H1 (cell line): Measurements from ENCODE around the gene BTBD18. TPM values are rescaled to one million over a fixed set of nuclear protein-coding genes. Genes with fewer than 3 reads are reported as not detected.

Experiments
- CTCF ChIA-PET: fragments of 300-600 bp; sonication (Branson Sonifier 250); formaldehyde crosslinking; loops from one replicate; lab custom pipeline; 2021; ENCODE audit not compliant: partially characterized antibody; lab: Charles Lee
- POLR2A ChIA-PET: fragments of 300-600 bp; sonication (Branson Sonifier 250); formaldehyde crosslinking; loops from one replicate; lab custom pipeline; 2021; ENCODE audit warnings: inconsistent platforms; ENCODE audit not compliant: partially characterized antibody; lab: Charles Lee
- DNase-seq, 2 experiments: peaks; one replicate each; pipeline versions ENCODE4 v3.0.0 to v3.0.0-alpha.2; 2010 to 2022; ENCODE audit warnings: low spot score in 2 of 2, low read depth in 1 of 2, mixed read lengths in 1 of 2
- FAIRE-seq: peaks from 2 replicates; lab custom pipeline; 2011; peaks lifted over from hg19 to GRCh38; lab: Jason Lieb, UNC
- H2AFZ ChIP-seq: 2 replicates; pipeline ENCODE4 v1.8.1; 2012; ENCODE audit warnings: low read length, inconsistent platforms
- H2AK5ac ChIP-seq: 2 replicates; pipeline ENCODE4 v1.6.1; 2013; ENCODE audit warnings: low read depth, low read length
- H2BK120ac ChIP-seq: replicated peaks from 2 replicates; pipeline ENCODE3; 2013; ENCODE audit warnings: low read depth, low read length, inconsistent platforms
- H2BK12ac ChIP-seq: 2 replicates; pipeline ENCODE4 v1.6.1; 2013; ENCODE audit warnings: low read depth, low read length
- H2BK15ac ChIP-seq: 2 replicates; pipeline ENCODE4 v1.6.1; 2013; ENCODE audit warnings: low read length
- H2BK20ac ChIP-seq: 2 replicates; pipeline ENCODE4 v1.6.1; 2013; ENCODE audit warnings: low read length
- H2BK5ac ChIP-seq: 2 replicates; pipeline ENCODE4 v1.6.1; 2013; ENCODE audit warnings: low read depth, low read length
- H3K14ac ChIP-seq: 2 replicates; pipeline ENCODE4 v1.6.1; 2013; ENCODE audit warnings: inconsistent platforms; ENCODE audit not compliant: insufficient read length
- H3K18ac ChIP-seq: 2 replicates; pipeline ENCODE4 v1.6.1; 2013; ENCODE audit warnings: low read length; ENCODE audit errors: extremely low read depth
- H3K23ac ChIP-seq: 2 replicates; pipeline ENCODE4 v1.6.1; 2013; ENCODE audit warnings: inconsistent platforms; ENCODE audit not compliant: insufficient read length
- H3K23me2 ChIP-seq: 2 replicates; pipeline ENCODE4 v1.6.1; 2013; ENCODE audit warnings: low read depth, low read length
- H3K27ac ChIP-seq: 2 replicates; pipeline ENCODE4 v1.6.1; 2011; ENCODE audit warnings: low read depth, low read length, inconsistent platforms
- H3K27me3 ChIP-seq, 4 experiments: replicated peaks in 1 of 4; 1 replicate in 1 of 4; 2 replicates in 3 of 4; pipeline versions ENCODE4 v1.6.1 to v1.8.1; 2011 to 2013; ENCODE audit warnings: low read length in 3 of 4, mild to moderate bottlenecking in 3 of 4, inconsistent platforms in 2 of 4, mixed read lengths in 2 of 4, moderate library complexity in 1 of 4; ENCODE audit not compliant: control insufficient read depth in 3 of 4, insufficient read depth in 3 of 4; ENCODE audit errors: extremely low read depth in 1 of 4
- H3K36me3 ChIP-seq, 4 experiments: 2 replicates each; pipeline versions ENCODE4 v1.6.1 to v1.8.1; 2011 to 2013; ENCODE audit warnings: mild to moderate bottlenecking in 4 of 4, low read length in 3 of 4, moderate library complexity in 2 of 4, control low read depth in 1 of 4, inconsistent platforms in 1 of 4; ENCODE audit not compliant: insufficient read depth in 4 of 4, control insufficient read depth in 2 of 4
- H3K4ac ChIP-seq: replicated peaks from 2 replicates; pipeline ENCODE3; 2013; ENCODE audit warnings: low read length, low read depth, mixed read lengths, inconsistent platforms; ENCODE audit not compliant: insufficient read length
- H3K4me1 ChIP-seq, 4 experiments: replicated peaks in 1 of 4; 1 replicate in 1 of 4; 2 replicates in 3 of 4; pipeline versions ENCODE4 v1.6.1 to v1.8.1; 2011 to 2013; ENCODE audit warnings: low read length in 3 of 4, inconsistent platforms in 2 of 4, mixed read lengths in 1 of 4; ENCODE audit not compliant: insufficient read depth in 4 of 4, control insufficient read depth in 3 of 4
- H3K4me2 ChIP-seq, 2 experiments: 2 replicates each; pipeline versions ENCODE4 v1.6.1 to v1.8.1; 2011 to 2013; ENCODE audit warnings: low read depth in 2 of 2, low read length in 2 of 2, control low read depth in 1 of 2, inconsistent platforms in 1 of 2, mild to moderate bottlenecking in 1 of 2; ENCODE audit not compliant: insufficient read depth in 1 of 2
- H3K4me3 ChIP-seq, 4 experiments: fragments of 200-600, 300-600 bp in 1 of 4; sonication (generic), shearing (Covaris generic), sonication (Bioruptor Twin) in 1 of 4; 2 replicates each; pipeline versions ENCODE4 v1.5.1 to v1.8.1; 2011 to 2016; ENCODE audit warnings: low read length in 4 of 4, low read depth in 3 of 4, control low read depth in 2 of 4, inconsistent platforms in 2 of 4, mild to moderate bottlenecking in 2 of 4, mixed read lengths in 1 of 4, moderate library complexity in 1 of 4; ENCODE audit not compliant: insufficient read depth in 2 of 4; ENCODE audit errors: extremely low read depth in 1 of 4
- H3K56ac ChIP-seq: replicated peaks from 2 replicates; pipeline ENCODE3; 2013; ENCODE audit warnings: low read depth, mild to moderate bottlenecking, mixed read lengths, low read length, inconsistent platforms; ENCODE audit not compliant: insufficient read length
- H3K79me1 ChIP-seq: 2 replicates; pipeline ENCODE4 v1.6.1; 2013; ENCODE audit warnings: low read depth, low read length, control low read depth
- H3K79me2 ChIP-seq, 2 experiments: 2 replicates each; pipeline versions ENCODE4 v1.6.1 to v1.8.1; 2012 to 2013; ENCODE audit warnings: low read length in 2 of 2, mild to moderate bottlenecking in 2 of 2, inconsistent platforms in 1 of 2; ENCODE audit not compliant: insufficient read depth in 2 of 2, control insufficient read depth in 1 of 2
- H3K9ac ChIP-seq, 4 experiments: replicated peaks in 1 of 4; 1 replicate in 1 of 4; 2 replicates in 3 of 4; pipeline versions ENCODE4 v1.6.1 to v1.8.1; 2011 to 2013; ENCODE audit warnings: low read depth in 3 of 4, low read length in 3 of 4, control low read depth in 2 of 4, mild to moderate bottlenecking in 2 of 4, moderate library complexity in 2 of 4, inconsistent platforms in 1 of 4; ENCODE audit errors: extremely low read depth in 1 of 4
- H3K9me3 ChIP-seq, 2 experiments: 2 replicates each; pipeline versions ENCODE4 v1.6.1 to v1.8.1; 2012 to 2013; ENCODE audit warnings: mild to moderate bottlenecking in 2 of 2, moderate library complexity in 2 of 2, control low read depth in 1 of 2, inconsistent platforms in 1 of 2, low read depth in 1 of 2, low read length in 1 of 2, mixed read lengths in 1 of 2; ENCODE audit not compliant: insufficient read depth in 2 of 2
- H4K20me1 ChIP-seq, 2 experiments: replicated peaks in 1 of 2; 2 replicates each; pipeline versions ENCODE3 to v1.8.1; 2011 to 2013; ENCODE audit warnings: inconsistent platforms in 2 of 2, low read length in 2 of 2, mild to moderate bottlenecking in 1 of 2; ENCODE audit not compliant: insufficient read depth in 2 of 2, control insufficient read depth in 1 of 2
- H4K5ac ChIP-seq: 2 replicates; pipeline ENCODE4 v1.6.1; 2013; ENCODE audit warnings: low read length, low read depth, mixed read lengths, inconsistent platforms; ENCODE audit not compliant: insufficient read length
- H4K8ac ChIP-seq: 2 replicates; pipeline ENCODE4 v1.8.0; 2013; ENCODE audit warnings: mild to moderate bottlenecking, moderate library complexity, low read length, inconsistent platforms; ENCODE audit not compliant: insufficient read depth; ENCODE audit errors: extremely low read depth
- H4K91ac ChIP-seq: replicated peaks from 2 replicates; pipeline ENCODE3; 2013; ENCODE audit warnings: low read length, mixed read lengths, inconsistent platforms; ENCODE audit not compliant: insufficient read length
- BCL11A ChIP-seq, 2 experiments: IDR thresholded peaks; one replicate each; pipeline ENCODE4 v1.6.1; 2011; ENCODE audit warnings: low read depth in 2 of 2, low read length in 2 of 2, mild to moderate bottlenecking in 2 of 2
- CBX5 ChIP-seq: fragments of 300-800, 300-1000 bp; sonication (generic); IDR thresholded peaks from 2 replicates; pipeline ENCODE4 v1.7.1; 2016; ENCODE audit warnings: antibody characterized with exemption, low read length, low read depth
- CTBP2 ChIP-seq: IDR thresholded peaks from 2 replicates; pipeline ENCODE4 v1.7.0; 2011; ENCODE audit warnings: borderline replicate concordance, mild to moderate bottlenecking, moderate library complexity, mixed read lengths, low read length; ENCODE audit not compliant: insufficient read depth, insufficient read length
- NANOG ChIP-seq: IDR thresholded peaks from 2 replicates; pipeline ENCODE4 v1.6.1; 2011; ENCODE audit warnings: low read length, low read depth, mild to moderate bottlenecking, inconsistent platforms; ENCODE audit not compliant: insufficient read depth, poor library complexity, severe bottlenecking
- POU5F1 ChIP-seq: IDR thresholded peaks from 2 replicates; pipeline ENCODE4 v1.6.1; 2011; ENCODE audit warnings: low read depth, mild to moderate bottlenecking, low read length, moderate library complexity
- SIN3A ChIP-seq, 2 experiments: IDR thresholded peaks in 1 of 2; conservative IDR thresholded peaks in 1 of 2; 2 replicates each; pipeline ENCODE4 v1.6.1; 2011 to 2012; ENCODE audit warnings: low read length in 2 of 2, improper control_type of control experiment in 1 of 2, low read depth in 1 of 2, mild to moderate bottlenecking in 1 of 2
- TBP ChIP-seq: IDR thresholded peaks from 2 replicates; pipeline ENCODE4 v1.6.1; 2011; ENCODE audit warnings: low read depth, low read length, improper control_type of control experiment
- WGBS, 2 experiments: shearing (Covaris generic) in 1 of 2; methylation state at CpG; one replicate each; pipeline versions ENCODE4 v1.1.6 to v1.1.7; 2013 to 2015; ENCODE audit warnings: low lambda C conversion rate in 2 of 2, mixed read lengths in 2 of 2, inconsistent platforms in 1 of 2, low coverage in 1 of 2, missing lambda C conversion rate in 1 of 2; ENCODE audit not compliant: insufficient replicate concordance in 2 of 2, insufficient coverage in 1 of 2, insufficient read length in 1 of 2; ENCODE audit errors: extremely low coverage in 1 of 2, missing lambda C conversion rate in 1 of 2; 5-methylcytosine and 5-hydroxymethylcytosine counted together
- polyA plus RNA-seq, 7 experiments: library from polyadenylated mRNA; depleted of rRNA in 3 of 7; stranded (reverse) in 5 of 7; unstranded in 2 of 7; fragments of >200 nt in 5 of 7; fragments of 200-250 nt in 2 of 7; gene quantifications; 1 replicate in 5 of 7; 2 replicates in 1 of 7; 4 replicates in 1 of 7; pipeline versions ENCODE4 v1.2.1 to v1.2.3, GENCODE V29; 2011 to 2013; ENCODE audit warnings: missing spikeins in 2 of 7, mixed read lengths in 2 of 7
- total RNA-seq: library from RNA; stranded (reverse); fragmentation: NEBNext Ultra II Directional; extraction: Animal tissue kit (Norgen Biotek cat#: 25700); gene quantifications from 2 replicates; pipeline ENCODE4 v1.2.1, GENCODE V29; 2021
- TF ChIP-seq, protein P1 (sequence below): IDR thresholded peaks from 2 replicates; pipeline ENCODE4 v1.6.1; 2011; ENCODE audit warnings: low read length, improper control_type of control experiment
- TF ChIP-seq, protein P2 (sequence below): IDR thresholded peaks from 2 replicates; pipeline ENCODE4 v1.6.1; 2011; ENCODE audit warnings: low read depth, mild to moderate bottlenecking, low read length; ENCODE audit not compliant: insufficient read depth

BTBD18 gene
- total and polyA plus RNA-seq, 2 of the 8 experiments (the other 6 are each of a cell fraction or from before 2014, with no cell fraction given): 0.03 TPM; not detected in 1

- H2BK12ac ChIP-seq: no peak overlapping the region
- no peak overlapping the region for H2BK15ac ChIP-seq
- no peak overlapping the region for H3K18ac ChIP-seq
- no peak overlapping the region for H2AFZ ChIP-seq
- H3K4me1 ChIP-seq: peaks cover 0 to 9% (median 3%) of the 10 kb centered on the region in 4 experiments; a peak in 4 of 7 replicates
- no peak for DNase-seq
- ChIA-PET POLR2A (interaction anchor here (0.6 to 5.8 kb wide), 30 partner anchors 9 to 312 kb away, joined by 3 to 30 read pairs (median 6); partner anchors contain the start of genes BTBD18, CTNND1, MED19 and RTN4RL2), CTCF (interaction anchor here (0.8 to 12.1 kb wide), 5 partner anchors 9 to 60 kb away, joined by 3 to 182 read pairs (median 5); partner anchors contain the start of gene BTBD18)
- H3K23ac ChIP-seq: no peak overlapping the region
- peaks cover 15 to 52% (median 38%) of the 10 kb centered on the region in 4 experiments for H3K36me3 ChIP-seq
- no peak overlapping the region for H4K5ac ChIP-seq
- no peak overlapping the region for H2BK20ac ChIP-seq
- H3K27ac ChIP-seq: peak overlapping the region; percentile 83
- H3K79me1 ChIP-seq: no peaks in the 10 kb centered on the region; the same call in 1 of the 2 replicates
- H3K23me2 ChIP-seq: no peaks in the 10 kb centered on the region; the same call in 1 of the 2 replicates
- WGBS, 2 experiments: 10% methylated on average over 10 of the region's 10 CpGs; no CpG with 5 or more reads in 1 of the 2 experiments
- FAIRE-seq: no peak
- peaks cover 0 to 4% of the 10 kb centered on the region in 2 experiments for H4K20me1 ChIP-seq
- 0 out of 2 replicates have a peak overlapping the region, but pooled peaks have one; percentile 72 for H2BK5ac ChIP-seq
- peak overlapping the region; percentile 85 for H4K8ac ChIP-seq
- H3K9me3 ChIP-seq: no peaks in the 10 kb centered on the region
- H3K14ac ChIP-seq: no peak overlapping the region
- peak overlapping the region; percentile 65 for H3K56ac ChIP-seq
- peak overlapping the region; percentile 65 to 88 for H3K4me2 ChIP-seq
- H3K27me3 ChIP-seq: no peaks in the 10 kb centered on the region
- peak overlapping the region; percentile 36 for H3K4ac ChIP-seq
- no peak overlapping the region for H2BK120ac ChIP-seq
- H4K91ac ChIP-seq: no peak overlapping the region
- peaks cover 0 to 14% of the 10 kb centered on the region in 2 experiments; a peak in 3 of 4 replicates for H3K79me2 ChIP-seq
- peak overlapping the region; percentile 76 to 99 (median 92) for H3K4me3 ChIP-seq
- H2AK5ac ChIP-seq: no peak overlapping the region
- H3K9ac ChIP-seq: peak overlapping the region; percentile 75 to 90 (median 88)
- no peak for TF ChIP-seq BCL11A (IDR thresholded peaks at IDR 0.05; ENCODE audit: low read depth in 2 of 2, low read length in 2 of 2)
- no peak for TF ChIP-seq POU5F1
- TF ChIP-seq NANOG: no peak
- no peak for TF ChIP-seq SIN3A (conservative IDR thresholded peaks at IDR 0.05 in 1 of 2, IDR thresholded peaks at IDR 0.05 in 1 of 2; ENCODE audit: low read depth in 1 of 2, low read length in 2 of 2)
- TF ChIP-seq, protein P1, sequence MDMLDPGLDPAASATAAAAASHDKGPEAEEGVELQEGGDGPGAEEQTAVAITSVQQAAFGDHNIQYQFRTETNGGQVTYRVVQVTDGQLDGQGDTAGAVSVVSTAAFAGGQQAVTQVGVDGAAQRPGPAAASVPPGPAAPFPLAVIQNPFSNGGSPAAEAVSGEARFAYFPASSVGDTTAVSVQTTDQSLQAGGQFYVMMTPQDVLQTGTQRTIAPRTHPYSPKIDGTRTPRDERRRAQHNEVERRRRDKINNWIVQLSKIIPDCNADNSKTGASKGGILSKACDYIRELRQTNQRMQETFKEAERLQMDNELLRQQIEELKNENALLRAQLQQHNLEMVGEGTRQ: no peak
- no peak for TF ChIP-seq CBX5
- no peak for TF ChIP-seq CTBP2
- TF ChIP-seq TBP: no peak
- TF ChIP-seq, protein P2, sequence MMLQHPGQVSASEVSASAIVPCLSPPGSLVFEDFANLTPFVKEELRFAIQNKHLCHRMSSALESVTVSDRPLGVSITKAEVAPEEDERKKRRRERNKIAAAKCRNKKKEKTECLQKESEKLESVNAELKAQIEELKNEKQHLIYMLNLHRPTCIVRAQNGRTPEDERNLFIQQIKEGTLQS: no peak
Measured at GRCh38 chr11:57742087-57742452, 9.5 kb downstream of the BTBD18 start.
